HEK293 (cell line): ENCODE results near the gene APC2.

Source experiments
- CTCF ChIA-PET: fragments of 350-600 bp; formaldehyde crosslinking; extraction: SDS; loops from one replicate; lab custom pipeline; 2021; ENCODE audit warnings: antibody characterized with exemption; lab: Yijun Ruan, JAX
- POLR2A ChIA-PET: fragments of 300-600 bp; formaldehyde crosslinking; extraction: SDS; loops from one replicate; lab custom pipeline; 2020; ENCODE audit warnings: antibody characterized with exemption, inconsistent platforms; lab: Yijun Ruan, JAX
- H3K27ac ChIP-seq: fragments of 200-500 bp; sonication (Bioruptor generic); 2 replicates; pipeline ENCODE4 v1.5.1; 2014; ENCODE audit warnings: low read depth, low read length, control low read depth, inconsistent platforms; ENCODE audit errors: extremely low read depth
- H3K36me3 ChIP-seq, 2 experiments: fragments of 200-500 bp in 1 of 2; sonication (Bioruptor generic) in 1 of 2; 1 replicate in 1 of 2; 2 replicates in 1 of 2; pipeline ENCODE4 v1.5.1; 2014 to 2017; ENCODE audit warnings: inconsistent platforms in 2 of 2, low read length in 2 of 2; ENCODE audit not compliant: control insufficient read depth in 2 of 2, insufficient read depth in 1 of 2
- H3K4me1 ChIP-seq: fragments of 200-500 bp; sonication (Bioruptor generic); 2 replicates; pipeline ENCODE4 v1.5.1; 2014; ENCODE audit warnings: mild to moderate bottlenecking, low read length, inconsistent platforms; ENCODE audit not compliant: control insufficient read depth, insufficient read depth
- H3K4me3 ChIP-seq: 2 replicates; pipeline ENCODE4 v1.5.1; 2011; ENCODE audit warnings: low read depth, mild to moderate bottlenecking, control low read depth, low read length, moderate library complexity
- H3K9me3 ChIP-seq: fragments of 200-500 bp; sonication (Bioruptor generic); 2 replicates; pipeline ENCODE4 v1.5.1; 2014; ENCODE audit warnings: low read depth, low read length, inconsistent platforms; ENCODE audit not compliant: control insufficient read depth, insufficient read depth
- BCL11A ChIP-seq: fragments of 450-650 bp; formaldehyde crosslinking; IDR thresholded peaks from 2 replicates; pipeline ENCODE4 v1.5.1; 2016; ENCODE audit warnings: low read depth, missing biosample characterization, missing genetic modification characterization
- CTCF ChIP-seq: fragments of 450-650 bp; formaldehyde crosslinking; IDR thresholded peaks from 2 replicates; pipeline ENCODE4 v1.5.1; 2016; ENCODE audit warnings: missing biosample characterization, missing genetic modification characterization
- EGR2 ChIP-seq: fragments of 450-650 bp; formaldehyde crosslinking; IDR thresholded peaks from 2 replicates; pipeline ENCODE4 v1.5.1; 2016; ENCODE audit warnings: low read depth, missing biosample characterization, missing genetic modification characterization
- KLF9 ChIP-seq: fragments of 450-650 bp; formaldehyde crosslinking; IDR thresholded peaks from 2 replicates; pipeline ENCODE4 v1.5.1; 2016; ENCODE audit warnings: missing biosample characterization, missing genetic modification characterization, low read depth
- SALL2 ChIP-seq: fragments of 450-650 bp; formaldehyde crosslinking; IDR thresholded peaks from 2 replicates; pipeline ENCODE4 v1.5.0; 2017; ENCODE audit warnings: missing biosample characterization, mild to moderate bottlenecking, missing genetic modification characterization, borderline replicate concordance
- SP2 ChIP-seq: fragments of 450-650 bp; formaldehyde crosslinking; IDR thresholded peaks from 2 replicates; pipeline ENCODE4 v1.5.1; 2016; ENCODE audit warnings: missing biosample characterization, missing genetic modification characterization
- TRIM28 ChIP-seq: IDR thresholded peaks from 2 replicates; pipeline ENCODE4 v1.6.1; 2011; ENCODE audit warnings: low read length, control low read depth, borderline replicate concordance
- ZBTB20 ChIP-seq: fragments of 450-650 bp; formaldehyde crosslinking; IDR thresholded peaks from 2 replicates; pipeline ENCODE4 v1.5.1; 2016; ENCODE audit warnings: missing biosample characterization, missing genetic modification characterization
- ZFHX2 ChIP-seq: fragments of 450-650 bp; formaldehyde crosslinking; conservative IDR thresholded peaks from 2 replicates; pipeline ENCODE4 v1.5.1; 2016; ENCODE audit warnings: missing biosample characterization, missing genetic modification characterization
- ZNF175 ChIP-seq: fragments of 450-650 bp; formaldehyde crosslinking; IDR thresholded peaks from 2 replicates; pipeline ENCODE4 v1.5.1; 2016; ENCODE audit warnings: missing biosample characterization, missing genetic modification characterization
- ZNF221 ChIP-seq: fragments of 450-650 bp; formaldehyde crosslinking; IDR thresholded peaks from 2 replicates; pipeline ENCODE4 v1.5.1; 2017; ENCODE audit warnings: missing biosample characterization, missing genetic modification characterization, borderline replicate concordance
- ZNF341 ChIP-seq: fragments of 450-650 bp; formaldehyde crosslinking; IDR thresholded peaks from 2 replicates; pipeline ENCODE4; 2016; ENCODE audit warnings: low read depth, missing biosample characterization, missing genetic modification characterization
- ZNF518A ChIP-seq: fragments of 450-650 bp; formaldehyde crosslinking; conservative IDR thresholded peaks from 2 replicates; pipeline ENCODE4 v1.5.1; 2016; ENCODE audit warnings: low read depth, missing biosample characterization, missing genetic modification characterization
- ZNF530 ChIP-seq: fragments of 450-650 bp; formaldehyde crosslinking; IDR thresholded peaks from 2 replicates; pipeline ENCODE4 v1.5.1; 2016; ENCODE audit warnings: low read depth, missing biosample characterization, missing genetic modification characterization
- ZNF549 ChIP-seq: fragments of 450-650 bp; IDR thresholded peaks from 2 replicates; pipeline ENCODE4 v1.5.1; 2018; ENCODE audit warnings: missing biosample characterization, missing genetic modification characterization, mild to moderate bottlenecking, inconsistent platforms, moderate library complexity
- ZNF560 ChIP-seq: fragments of 450-650 bp; formaldehyde crosslinking; IDR thresholded peaks from 2 replicates; pipeline ENCODE4 v1.5.1; 2017; ENCODE audit warnings: missing biosample characterization, missing genetic modification characterization, borderline replicate concordance
- ZNF561 ChIP-seq: fragments of 450-650 bp; IDR thresholded peaks from 2 replicates; pipeline ENCODE4 v1.5.1; 2018; ENCODE audit warnings: missing biosample characterization, missing genetic modification characterization, borderline replicate concordance
- ZNF623 ChIP-seq: fragments of 450-650 bp; formaldehyde crosslinking; IDR thresholded peaks from 2 replicates; pipeline ENCODE4 v1.5.1; 2016; ENCODE audit warnings: missing biosample characterization, missing genetic modification characterization
- ZNF837 ChIP-seq: fragments of 450-650 bp; formaldehyde crosslinking; IDR thresholded peaks from 2 replicates; pipeline ENCODE4 v1.5.1; 2016; ENCODE audit warnings: missing biosample characterization, missing genetic modification characterization
- TF ChIP-seq, protein P1 (sequence below): fragments of 450-650 bp; formaldehyde crosslinking; IDR thresholded peaks from 2 replicates; pipeline ENCODE4 v1.5.1; 2017; ENCODE audit warnings: missing biosample characterization, missing genetic modification characterization
- TF ChIP-seq, protein P2 (sequence below): fragments of 450-650 bp; formaldehyde crosslinking; IDR thresholded peaks from 2 replicates; pipeline ENCODE4 v1.5.1; 2016; ENCODE audit warnings: missing biosample characterization, missing genetic modification characterization

The APC2 gene

GRCh38 chr19:1432507-1432887 is 17.4 kb upstream of the APC2 start:
- H3K4me1 ChIP-seq = no peaks in the 10 kb centered on the region
- H3K36me3 ChIP-seq = peaks cover 17 to 70% of the 10 kb centered on the region in 2 experiments; a peak in 2 of 3 replicates
- POLR2A ChIA-PET = no interaction called here
- H3K9me3 ChIP-seq = no peaks in the 10 kb centered on the region
- CTCF ChIA-PET = no interaction called here
- no peak for TF ChIP-seq ZBTB20
- TF ChIP-seq ZNF623 (tag by site-specific recombination) = peak; percentile 43; the same call in 1 of the 2 replicates
- TF ChIP-seq, all 188 proteins: peak for 1
- Histone ChIP-seq H3K4me3 (no peak overlapping the region), H3K27ac (no peak overlapping the region)

DNA sequence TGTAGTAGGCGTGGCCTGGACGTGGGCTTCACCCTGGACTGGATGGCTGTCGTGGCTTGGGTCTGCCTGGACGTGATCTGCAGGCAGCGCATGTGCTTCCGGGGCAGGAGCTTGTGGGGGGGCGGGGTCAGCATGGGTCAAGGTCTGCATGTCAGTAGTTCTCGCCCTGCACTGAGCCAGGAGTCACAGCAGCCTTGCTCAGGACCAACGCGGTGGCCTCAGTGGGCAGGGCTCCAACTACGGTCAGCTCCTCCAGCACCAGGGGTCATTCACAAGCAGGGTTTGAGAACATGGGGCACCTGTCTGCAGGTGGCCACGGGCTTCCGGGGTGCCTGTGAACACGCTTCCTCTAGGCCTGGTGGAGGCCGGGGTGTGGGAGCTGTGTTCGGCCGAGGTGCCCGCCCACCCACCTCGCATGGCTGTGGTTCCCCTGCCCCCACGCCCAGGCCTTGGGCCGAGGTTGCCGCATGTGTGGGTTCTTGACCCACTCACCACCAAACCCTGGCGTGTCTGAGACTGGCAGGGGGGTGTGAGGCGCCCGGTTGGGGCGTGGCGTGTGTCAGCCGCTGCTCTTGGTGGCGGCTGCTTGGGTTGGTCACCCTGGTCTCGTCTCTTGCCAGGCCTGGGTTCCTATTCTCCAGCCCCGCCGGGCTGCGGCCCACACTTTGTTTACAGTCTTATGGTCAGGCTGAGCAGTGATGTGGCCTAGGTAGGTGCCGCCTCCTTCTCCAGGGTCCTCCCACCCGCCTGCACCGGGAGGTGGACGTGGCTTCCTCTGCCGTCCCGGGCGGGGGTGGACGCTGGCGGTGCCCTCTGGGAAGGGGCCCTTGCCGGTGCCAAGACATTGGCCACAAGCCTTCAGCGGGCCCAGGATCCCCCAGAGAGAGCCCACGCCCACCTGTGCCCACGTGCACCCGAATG is 16.5 kb upstream of the APC2 start:
- H3K4me1 ChIP-seq = no peaks in the 10 kb centered on the region
- no peak overlapping the region; the same call in 1 of the 2 replicates for H3K27ac ChIP-seq
- no peaks in the 10 kb centered on the region for H3K9me3 ChIP-seq
- H3K36me3 ChIP-seq = peaks cover 17 to 61% of the 10 kb centered on the region in 2 experiments; a peak in 2 of 3 replicates
- POLR2A ChIA-PET = interaction anchor here (1.7 kb wide), 1 partner anchor 9 kb away, joined by 3 read pairs; no protein-coding TSS in a partner anchor
- H3K4me3 ChIP-seq = no peak overlapping the region
- CTCF ChIA-PET = interaction anchor here (0.7 kb wide), 2 partner anchors 24 to 152 kb away, joined by 3 to 5 read pairs; no protein-coding TSS in a partner anchor
- TF ChIP-seq TRIM28 (no peak), ZNF530 (no peak), KLF9 (tag by site-specific recombination) (peak; percentile 53), SP2 (0 out of 2 replicates have a peak, but pooled peaks have one; percentile 22), SALL2 (tag by site-specific recombination) (no peak), ZNF341 (no peak), BCL11A (peak; percentile 57; the same call in 1 of the 2 replicates), ZNF560 (tag by site-specific recombination) (no peak), ZFHX2 (tag by site-specific recombination) (peak; percentile 46; the same call in 1 of the 2 replicates), EGR2 (tag by site-specific recombination) (peak; percentile 57), ZNF175 (tag by site-specific recombination) (no peak), CTCF (tag by site-specific recombination) (no peak), ZNF221 (tag by site-specific recombination) (no peak), ZNF837 (no peak), ZNF518A (tag by site-specific recombination) (no peak), ZNF549 (tag by site-specific recombination) (no peak), ZNF561 (no peak)
- TF ChIP-seq, protein P1, sequence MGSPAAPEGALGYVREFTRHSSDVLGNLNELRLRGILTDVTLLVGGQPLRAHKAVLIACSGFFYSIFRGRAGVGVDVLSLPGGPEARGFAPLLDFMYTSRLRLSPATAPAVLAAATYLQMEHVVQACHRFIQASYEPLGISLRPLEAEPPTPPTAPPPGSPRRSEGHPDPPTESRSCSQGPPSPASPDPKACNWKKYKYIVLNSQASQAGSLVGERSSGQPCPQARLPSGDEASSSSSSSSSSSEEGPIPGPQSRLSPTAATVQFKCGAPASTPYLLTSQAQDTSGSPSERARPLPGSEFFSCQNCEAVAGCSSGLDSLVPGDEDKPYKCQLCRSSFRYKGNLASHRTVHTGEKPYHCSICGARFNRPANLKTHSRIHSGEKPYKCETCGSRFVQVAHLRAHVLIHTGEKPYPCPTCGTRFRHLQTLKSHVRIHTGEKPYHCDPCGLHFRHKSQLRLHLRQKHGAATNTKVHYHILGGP (tag by site-specific recombination) = no peak
- TF ChIP-seq, protein P2, sequence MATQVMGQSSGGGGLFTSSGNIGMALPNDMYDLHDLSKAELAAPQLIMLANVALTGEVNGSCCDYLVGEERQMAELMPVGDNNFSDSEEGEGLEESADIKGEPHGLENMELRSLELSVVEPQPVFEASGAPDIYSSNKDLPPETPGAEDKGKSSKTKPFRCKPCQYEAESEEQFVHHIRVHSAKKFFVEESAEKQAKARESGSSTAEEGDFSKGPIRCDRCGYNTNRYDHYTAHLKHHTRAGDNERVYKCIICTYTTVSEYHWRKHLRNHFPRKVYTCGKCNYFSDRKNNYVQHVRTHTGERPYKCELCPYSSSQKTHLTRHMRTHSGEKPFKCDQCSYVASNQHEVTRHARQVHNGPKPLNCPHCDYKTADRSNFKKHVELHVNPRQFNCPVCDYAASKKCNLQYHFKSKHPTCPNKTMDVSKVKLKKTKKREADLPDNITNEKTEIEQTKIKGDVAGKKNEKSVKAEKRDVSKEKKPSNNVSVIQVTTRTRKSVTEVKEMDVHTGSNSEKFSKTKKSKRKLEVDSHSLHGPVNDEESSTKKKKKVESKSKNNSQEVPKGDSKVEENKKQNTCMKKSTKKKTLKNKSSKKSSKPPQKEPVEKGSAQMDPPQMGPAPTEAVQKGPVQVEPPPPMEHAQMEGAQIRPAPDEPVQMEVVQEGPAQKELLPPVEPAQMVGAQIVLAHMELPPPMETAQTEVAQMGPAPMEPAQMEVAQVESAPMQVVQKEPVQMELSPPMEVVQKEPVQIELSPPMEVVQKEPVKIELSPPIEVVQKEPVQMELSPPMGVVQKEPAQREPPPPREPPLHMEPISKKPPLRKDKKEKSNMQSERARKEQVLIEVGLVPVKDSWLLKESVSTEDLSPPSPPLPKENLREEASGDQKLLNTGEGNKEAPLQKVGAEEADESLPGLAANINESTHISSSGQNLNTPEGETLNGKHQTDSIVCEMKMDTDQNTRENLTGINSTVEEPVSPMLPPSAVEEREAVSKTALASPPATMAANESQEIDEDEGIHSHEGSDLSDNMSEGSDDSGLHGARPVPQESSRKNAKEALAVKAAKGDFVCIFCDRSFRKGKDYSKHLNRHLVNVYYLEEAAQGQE = no peak
